NT2/D1 (cell line): Measurements from ENCODE around the gene UMAD1.

Source experiments
- SUZ12 ChIP-seq: IDR thresholded peaks from 2 replicates; pipeline ENCODE4 v1.6.1; 2011; ENCODE audit not compliant: insufficient read length, insufficient read depth; ENCODE audit errors: extremely low read depth
- YY1 ChIP-seq: IDR thresholded peaks from 2 replicates; pipeline ENCODE4 v1.6.1; 2011; ENCODE audit not compliant: insufficient read length, insufficient read depth

DNA sequence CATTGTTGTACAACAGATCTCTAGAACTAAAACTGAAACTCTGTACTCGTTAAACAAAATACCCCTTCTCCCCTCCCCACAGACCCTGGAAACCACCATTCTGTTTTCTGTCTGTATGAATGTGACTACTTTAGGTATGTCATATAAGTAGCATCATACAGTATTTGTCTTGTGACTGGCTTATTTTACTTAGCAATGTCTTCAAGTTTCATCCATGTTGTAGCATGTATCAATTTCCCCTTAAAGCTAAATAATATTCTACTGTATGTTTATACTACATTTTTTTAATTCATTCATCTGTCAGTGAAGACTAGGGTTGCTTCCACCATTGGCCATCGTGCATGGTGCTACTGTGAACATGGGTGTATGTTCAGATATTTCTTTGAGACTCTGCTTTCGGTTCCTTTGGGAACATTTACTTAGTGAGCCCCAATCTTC is 149.0 kb downstream of the UMAD1 start:
- TF ChIP-seq SUZ12 (no peak), YY1 (no peak)
